Panc1 (cell line): Measurements from ENCODE around the gene SLCO3A1. TPM values are rescaled to one million over a fixed set of nuclear protein-coding genes. Genes with fewer than 3 reads are reported as not detected.

Experiments
- ATAC-seq: fragments of 200-7000 bp; cut with Tn5 transposase; 2 replicates; pipeline ENCODE4 v1.9.1; 2020; ENCODE audit warnings: mild to moderate bottlenecking, moderate library complexity
- BruUV-seq: library from RNA; stranded (reverse); fragments of 400-500 nt; replicated peaks from 2 replicates; lab custom pipeline; 2021; lab: Mats Ljungman, UMichigan
- CTCF ChIA-PET: fragments of 300-600 bp; sonication (Branson Sonifier 250); formaldehyde crosslinking; loops from one replicate; lab custom pipeline; 2022; ENCODE audit warnings: antibody characterized with exemption; lab: Charles Lee
- POLR2A ChIA-PET: fragments of 300-600 bp; sonication (Branson Sonifier 250); formaldehyde crosslinking; loops from one replicate; lab custom pipeline; 2022; ENCODE audit warnings: antibody characterized with exemption; lab: Charles Lee
- DNase-seq: peaks from one replicate; pipeline ENCODE4 v3.0.0-alpha.2; 2010; ENCODE audit warnings: low read depth, low spot score
- H3K27ac ChIP-seq: 2 replicates; pipeline ENCODE4 v1.5.1; 2011; ENCODE audit warnings: mild to moderate bottlenecking, low read length, inconsistent platforms
- H3K27me3 ChIP-seq: fragments of 200-500 bp; sonication (Bioruptor generic); 2 replicates; pipeline ENCODE4 v1.6.0; 2014; ENCODE audit warnings: low read length, inconsistent platforms; ENCODE audit not compliant: control insufficient read depth, insufficient read depth
- H3K36me3 ChIP-seq: fragments of 200-500 bp; sonication (Bioruptor generic); 2 replicates; pipeline ENCODE4 v1.5.1; 2014; ENCODE audit warnings: inconsistent platforms, mild to moderate bottlenecking, low read length, moderate library complexity; ENCODE audit not compliant: control insufficient read depth, insufficient read depth
- H3K4me1 ChIP-seq: 2 replicates; pipeline ENCODE4 v1.5.1; 2011; ENCODE audit warnings: inconsistent platforms, mild to moderate bottlenecking, low read length, moderate library complexity; ENCODE audit not compliant: control insufficient read depth, insufficient read depth
- H3K4me3 ChIP-seq, 2 experiments: 2 replicates each; pipeline ENCODE4 v1.5.1; 2011 to 2012; ENCODE audit warnings: low read depth in 2 of 2, low read length in 2 of 2, mild to moderate bottlenecking in 2 of 2, inconsistent platforms in 1 of 2, moderate library complexity in 1 of 2
- H3K9me3 ChIP-seq: fragments of 200-500 bp; sonication (Bioruptor generic); 2 replicates; pipeline ENCODE4 v1.5.1; 2014; ENCODE audit warnings: low read depth, mild to moderate bottlenecking, inconsistent platforms, low read length, moderate library complexity; ENCODE audit not compliant: control insufficient read depth, insufficient read depth
- CTCF ChIP-seq: fragments of 450-650 bp; IDR thresholded peaks from 2 replicates; pipeline ENCODE4 v1.5.1; 2017; ENCODE audit warnings: mild to moderate bottlenecking
- POLR2AphosphoS5 ChIP-seq: IDR thresholded peaks from 2 replicates; pipeline ENCODE4 v1.6.1; 2012; ENCODE audit warnings: mild to moderate bottlenecking, low read depth, low read length, moderate library complexity
- REST ChIP-seq, 2 experiments: IDR thresholded peaks; 2 replicates each; pipeline ENCODE4 v1.6.1; 2011 to 2012; ENCODE audit warnings: low read depth in 2 of 2, control low read depth in 1 of 2, low read length in 1 of 2, mild to moderate bottlenecking in 1 of 2, moderate library complexity in 1 of 2; ENCODE audit not compliant: insufficient read depth in 1 of 2
- SIN3A ChIP-seq: IDR thresholded peaks from 2 replicates; pipeline ENCODE4 v1.6.1; 2012; ENCODE audit warnings: low read depth, mild to moderate bottlenecking, low read length, moderate library complexity, borderline replicate concordance; ENCODE audit not compliant: insufficient read depth
- TCF7L2 ChIP-seq: IDR thresholded peaks from 2 replicates; pipeline ENCODE4 v1.6.1; 2011; ENCODE audit warnings: mild to moderate bottlenecking, low read depth, low read length, inconsistent platforms
- in situ Hi-C: cut with HindIII; loops from 2 replicates; pipeline ENCODE4 v1.10.0; 2016; ENCODE audit warnings: low sequenced_read_pairs, low pct_unique_long_range_greater_than_20kb
- intact Hi-C: fragments of 100-400 bp; cut with micrococcal nuclease; formaldehyde crosslinking; loops from one replicate; pipeline ENCODE4 v1.10.0; 2022; ENCODE audit not compliant: unreplicated experiment
- total RNA-seq: library from RNA; stranded (reverse); gene quantifications from one replicate; pipeline ENCODE4 v1.2.1, GENCODE V29; 2021; ENCODE audit not compliant: unreplicated experiment

SLCO3A1 gene
- total RNA-seq, 1 experiment from 2014 or later, result 20.6 TPM

- no TSS peak for BruUV-seq
- ATAC-seq (peak; percentile 85), DNase-seq (no peak)
- peaks cover 27% of the 10 kb centered on the region for H3K4me1 ChIP-seq
- no peaks in the 10 kb centered on the region for H3K36me3 ChIP-seq
- in situ Hi-C loops, result no loop called here
- H3K4me3 ChIP-seq, result peak overlapping the region in 1 of 2 experiments; percentile 5; a peak in 1 of 4 replicates
- ChIA-PET CTCF (interaction anchor here (0.6 to 0.7 kb wide), 2 partner anchors 86 to 94 kb away, joined by 3 read pairs; partner anchors contain the start of gene SLCO3A1), POLR2A (no interaction called here)
- peak overlapping the region; percentile 51; the same call in 1 of the 2 replicates for H3K27ac ChIP-seq
- no peaks in the 10 kb centered on the region for H3K9me3 ChIP-seq
- TF ChIP-seq SIN3A, result no peak
- TF ChIP-seq REST (IDR thresholded peaks at IDR 0.05; ENCODE audit: insufficient read depth in 1 of 2, low read depth in 2 of 2, low read length in 1 of 2), result no peak
- TF ChIP-seq TCF7L2, result peak; percentile 35; the same call in 1 of the 2 replicates
- no peak for TF ChIP-seq CTCF
- no peak for TF ChIP-seq POLR2AphosphoS5
- intact Hi-C loops, result loop anchor here (10.0 kb wide), 1 partner anchor 127 kb away; no protein-coding TSS in a partner anchor
- H3K27me3 ChIP-seq, result no peaks in the 10 kb centered on the region
Measured at GRCh38 chr15:91947683-91948608, 94.4 kb downstream of the SLCO3A1 start.

- in situ Hi-C loops, result no loop called here
- H3K9me3 ChIP-seq, result no peaks in the 10 kb centered on the region
- intact Hi-C loops, result loop anchor here (10.0 kb wide), 1 partner anchor 125 kb away; no protein-coding TSS in a partner anchor
- ATAC-seq (no peak), DNase-seq (no peak)
- no peaks in the 10 kb centered on the region for H3K36me3 ChIP-seq
- H3K4me3 ChIP-seq, result no peak overlapping the region
- no peaks in the 10 kb centered on the region for H3K27me3 ChIP-seq
- CTCF ChIA-PET, result no interaction called here
- POLR2A ChIA-PET, result no interaction called here
- TF ChIP-seq TCF7L2, result no peak
- H3K4me1 ChIP-seq, result peaks cover 25% of the 10 kb centered on the region
- BruUV-seq, result no TSS peak
- H3K27ac ChIP-seq, result no peak overlapping the region; the same call in 1 of the 2 replicates
Measured at GRCh38 chr15:91949361-91949760, 95.9 kb downstream of the SLCO3A1 start.

- ChIA-PET POLR2A (no interaction called here), CTCF (no interaction called here)
- peaks cover 25% of the 10 kb centered on the region for H3K4me1 ChIP-seq
- no peak for TF ChIP-seq CTCF
- TF ChIP-seq TCF7L2, result no peak
- TF ChIP-seq REST (IDR thresholded peaks at IDR 0.05; ENCODE audit: insufficient read depth in 1 of 2, low read depth in 2 of 2, low read length in 1 of 2), result no peak
- TF ChIP-seq POLR2AphosphoS5, result no peak
- no peak for TF ChIP-seq SIN3A
- intact Hi-C loops (no loop called here), in situ Hi-C loops (no loop called here)
- ATAC-seq (no peak), DNase-seq (no peak)
- no TSS peak for BruUV-seq
- H3K27ac ChIP-seq, result no peak overlapping the region
- no peak overlapping the region for H3K4me3 ChIP-seq
- H3K9me3 ChIP-seq, result no peaks in the 10 kb centered on the region
- no peaks in the 10 kb centered on the region for H3K27me3 ChIP-seq
- H3K36me3 ChIP-seq, result no peaks in the 10 kb centered on the region
Measured at GRCh38 chr15:91950054-91950453, 96.5 kb downstream of the SLCO3A1 start.
